NT2/D1 (cell line): ENCODE results near the gene AMBP.

Experiments
- DNase-seq: peaks from one replicate; pipeline ENCODE4 v3.0.0-alpha.2; 2011; ENCODE audit warnings: low read depth, low spot score
- H3K27me3 ChIP-seq: 2 replicates; pipeline ENCODE4 v1.6.0; 2011; ENCODE audit warnings: mild to moderate bottlenecking; ENCODE audit not compliant: insufficient read length, insufficient read depth
- H3K36me3 ChIP-seq: 2 replicates; pipeline ENCODE4 v1.6.1; 2011; ENCODE audit warnings: mild to moderate bottlenecking, low read length, mixed read lengths; ENCODE audit not compliant: insufficient read depth, insufficient read length
- H3K4me1 ChIP-seq: 2 replicates; pipeline ENCODE4 v1.5.1; 2011; ENCODE audit not compliant: insufficient read depth, insufficient read length
- H3K4me3 ChIP-seq: 2 replicates; pipeline ENCODE4 v1.5.1; 2011; ENCODE audit warnings: low read depth; ENCODE audit not compliant: insufficient read length
- H3K9ac ChIP-seq: 2 replicates; pipeline ENCODE4 v1.6.0; 2011; ENCODE audit warnings: low read depth; ENCODE audit not compliant: insufficient read length
- H3K9me3 ChIP-seq: 2 replicates; pipeline ENCODE4 v1.5.1; 2011; ENCODE audit warnings: mild to moderate bottlenecking, low read length; ENCODE audit not compliant: insufficient read depth
- SUZ12 ChIP-seq: IDR thresholded peaks from 2 replicates; pipeline ENCODE4 v1.6.1; 2011; ENCODE audit not compliant: insufficient read length, insufficient read depth; ENCODE audit errors: extremely low read depth
- YY1 ChIP-seq: IDR thresholded peaks from 2 replicates; pipeline ENCODE4 v1.6.1; 2011; ENCODE audit not compliant: insufficient read length, insufficient read depth
- ZNF274 ChIP-seq: IDR thresholded peaks from 2 replicates; pipeline ENCODE4 v1.6.1; 2011; ENCODE audit warnings: mild to moderate bottlenecking, low read depth, low read length

Gene AMBP

GRCh38 chr9:114098936-114099668 is 21.0 kb upstream of the AMBP start, which contains the start of gene KIF12:
Gene KIF12, minus strand, starts transcription at chr9:114099292. Its CDS starts 16 bp downstream, at chr9:114099276.
- H3K9me3 ChIP-seq: peaks cover 17% of the 10 kb centered on the region
- H3K27me3 ChIP-seq: peaks cover 17% of the 10 kb centered on the region
- peak within 1 kb of the TSS; percentile 64 for H3K4me3 ChIP-seq
- no peak for TF ChIP-seq ZNF274
- TF ChIP-seq SUZ12: no peak
- no peak for TF ChIP-seq YY1
- DNase-seq: no peak
- H3K9ac ChIP-seq: peak within 1 kb of the TSS; percentile 79
- peaks cover 11% of the 10 kb centered on the region for H3K4me1 ChIP-seq
- H3K36me3 ChIP-seq: no peaks in the 10 kb centered on the region

GRCh38 chr9:114098021-114098935 is 20.2 kb upstream of the AMBP start:
- DNase-seq: peak; percentile 63
- Histone ChIP-seq H3K9ac (peak overlapping the region; percentile 79), H3K27me3 (peaks cover 17% of the 10 kb centered on the region)

DNA sequence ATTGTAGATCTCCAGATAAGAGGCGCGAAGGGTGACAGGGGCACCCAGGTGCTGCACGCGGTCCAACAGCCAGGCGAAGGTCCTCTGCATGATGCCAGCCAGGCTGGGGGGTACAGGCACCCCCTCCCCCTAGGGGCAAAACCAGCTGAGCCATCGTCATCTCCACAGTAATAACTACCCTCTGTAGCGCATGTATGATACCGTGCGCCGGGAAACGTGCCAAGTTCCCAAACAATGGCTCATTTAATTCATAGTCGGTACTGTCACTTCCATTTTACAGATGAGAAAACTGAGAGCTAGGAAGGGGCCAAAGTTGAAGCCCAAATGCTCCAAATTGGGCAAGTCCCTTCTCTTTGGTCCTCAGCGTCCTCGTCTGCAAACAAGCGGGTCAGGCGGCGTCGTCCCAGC is 19.5 kb upstream of the AMBP start:
- peaks cover 11% of the 10 kb centered on the region for H3K4me1 ChIP-seq
- no peak for DNase-seq
- H3K36me3 ChIP-seq: no peaks in the 10 kb centered on the region

More at GRCh38 chr9:114098021-114098935, 20.2 kb upstream of the AMBP start:
- peaks cover 11% of the 10 kb centered on the region for H3K4me1 ChIP-seq
- no peak for TF ChIP-seq YY1
- TF ChIP-seq ZNF274: no peak
- no peak for TF ChIP-seq SUZ12
- no peaks in the 10 kb centered on the region for H3K36me3 ChIP-seq
- H3K9me3 ChIP-seq: peaks cover 16% of the 10 kb centered on the region
- peak overlapping the region; percentile 64 for H3K4me3 ChIP-seq

DNA sequence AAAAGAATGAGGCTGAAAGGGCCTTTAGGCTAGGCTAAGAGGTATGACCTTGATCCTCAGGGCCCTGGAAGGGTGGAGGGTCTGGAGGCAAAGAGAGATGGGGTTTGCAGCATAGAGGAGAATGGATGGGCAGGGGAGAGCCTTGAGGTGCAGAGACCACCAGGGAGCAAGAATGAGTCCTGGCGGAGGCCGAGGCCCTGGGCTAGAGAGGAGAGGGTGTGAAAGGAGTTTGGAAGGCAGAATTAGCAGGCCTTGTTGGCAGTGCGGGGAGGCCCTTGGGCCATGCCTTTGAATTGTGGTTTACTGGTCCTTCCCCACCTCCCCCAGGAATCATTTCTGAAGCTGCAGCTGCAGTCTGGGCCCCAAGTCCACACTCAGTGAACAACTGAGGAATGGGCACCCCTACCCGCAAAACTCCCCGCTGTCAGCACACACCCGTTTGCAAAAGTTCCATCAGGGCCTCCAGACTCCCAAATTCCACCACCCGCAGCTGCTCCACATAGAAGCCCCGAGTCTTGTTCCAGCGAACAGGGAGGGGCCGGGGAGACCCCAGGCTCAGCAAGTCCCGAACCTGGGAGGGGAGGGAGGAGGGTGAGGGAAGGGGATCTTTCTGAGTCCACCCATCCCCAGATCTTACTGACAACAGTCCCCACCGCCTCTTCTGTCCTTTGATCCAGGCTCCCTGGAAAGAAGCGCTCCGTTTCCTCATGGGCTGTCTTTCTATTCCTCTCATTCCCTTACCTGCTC is 18.9 kb upstream of the AMBP start:
- H3K4me3 ChIP-seq: peak overlapping the region; percentile 49
- peak overlapping the region; percentile 39 for H3K9ac ChIP-seq
- H3K36me3 ChIP-seq: no peaks in the 10 kb centered on the region
- TF ChIP-seq YY1 (no peak), SUZ12 (no peak), ZNF274 (no peak)
- peaks cover 11% of the 10 kb centered on the region for H3K4me1 ChIP-seq
- H3K27me3 ChIP-seq: peaks cover 17% of the 10 kb centered on the region
- no peak for DNase-seq
- peaks cover 3% of the 10 kb centered on the region for H3K9me3 ChIP-seq

More for the DNA sequence above, 19.5 kb upstream of the AMBP start:
- TF ChIP-seq YY1 (no peak), ZNF274 (no peak)
- H3K4me3 ChIP-seq: peak overlapping the region; percentile 49
- peaks cover 9% of the 10 kb centered on the region for H3K9me3 ChIP-seq
- peak overlapping the region; percentile 58 for H3K9ac ChIP-seq
- H3K27me3 ChIP-seq: peaks cover 17% of the 10 kb centered on the region

DNA sequence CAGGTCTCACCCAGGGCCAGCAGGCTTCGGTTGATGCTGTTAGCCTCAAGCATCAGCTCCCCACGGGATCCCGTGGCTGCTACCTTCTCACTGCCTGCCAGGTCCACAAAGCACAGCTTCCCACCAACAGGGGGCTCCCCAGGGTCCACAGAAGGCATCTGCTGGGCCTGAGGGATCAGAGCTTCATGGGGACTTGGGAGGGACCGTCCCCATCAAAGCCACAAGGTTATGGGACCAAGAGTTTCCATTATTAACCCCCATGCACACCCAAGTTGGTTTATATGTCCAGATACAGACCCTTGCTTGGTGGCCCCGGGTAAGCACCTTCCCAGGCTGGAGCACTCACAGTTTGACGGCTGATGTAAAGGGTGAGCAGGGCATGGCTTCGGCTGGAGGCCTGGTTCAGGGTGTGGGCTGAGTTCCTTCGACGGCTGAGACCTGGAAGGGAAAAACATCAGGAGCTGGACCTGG is 18.0 kb upstream of the AMBP start:
- H3K9me3 ChIP-seq: no peaks in the 10 kb centered on the region
- no peak overlapping the region for H3K4me3 ChIP-seq
- DNase-seq: no peak
- H3K9ac ChIP-seq: no peak overlapping the region
- peaks cover 17% of the 10 kb centered on the region for H3K27me3 ChIP-seq
- TF ChIP-seq ZNF274 (no peak), YY1 (no peak)
- peaks cover 11% of the 10 kb centered on the region for H3K4me1 ChIP-seq
- H3K36me3 ChIP-seq: no peaks in the 10 kb centered on the region

DNA sequence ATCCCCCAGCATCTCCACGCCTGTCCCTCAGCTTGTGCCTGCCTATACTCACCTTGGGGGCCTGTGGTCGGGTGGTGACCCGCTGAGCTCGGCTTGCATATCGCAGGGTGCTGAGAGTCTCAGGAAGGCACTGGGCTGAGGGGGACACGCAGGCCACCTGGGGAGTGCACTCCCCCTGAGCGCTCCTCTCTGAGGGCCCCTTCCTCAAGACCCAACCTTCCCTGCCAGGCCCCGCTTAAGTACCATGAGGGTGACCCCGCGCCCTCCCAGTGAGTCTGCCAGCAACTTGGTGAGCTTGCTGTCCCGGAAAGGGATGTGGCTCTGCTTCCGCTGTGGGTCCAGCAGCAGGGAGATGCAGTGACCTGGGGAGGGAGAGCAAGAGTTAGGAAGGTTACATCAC is 16.9 kb upstream of the AMBP start:
- Histone ChIP-seq H3K36me3 (no peaks in the 10 kb centered on the region), H3K9ac (no peak overlapping the region), H3K4me1 (peaks cover 10% of the 10 kb centered on the region), H3K4me3 (no peak overlapping the region), H3K9me3 (no peaks in the 10 kb centered on the region), H3K27me3 (peaks cover 17% of the 10 kb centered on the region)
- no peak for DNase-seq
- TF ChIP-seq ZNF274 (no peak), SUZ12 (no peak), YY1 (no peak)
